Osteoblast (primary cell): ENCODE results near the gene ALOX5AP. TPM values are rescaled to one million over a fixed set of nuclear protein-coding genes. Genes with fewer than 3 reads are reported as not detected.

ENCODE experiments used
- DNase-seq: peaks from one replicate; pipeline ENCODE4 v3.0.0; 2011; ENCODE audit warnings: low spot score, mixed read lengths; ENCODE audit not compliant: insufficient read length; ENCODE audit errors: missing footprints
- H2AFZ ChIP-seq: 2 replicates; pipeline ENCODE4 v1.6.0; 2011; ENCODE audit warnings: mild to moderate bottlenecking, low read length
- H3K27ac ChIP-seq: 2 replicates; pipeline ENCODE4 v1.5.1; 2011; ENCODE audit warnings: mild to moderate bottlenecking, low read depth, low read length, moderate library complexity
- H3K27me3 ChIP-seq: 2 replicates; pipeline ENCODE4 v1.6.0; 2012; ENCODE audit warnings: mild to moderate bottlenecking, control low read depth, inconsistent platforms, low read length, moderate library complexity; ENCODE audit not compliant: insufficient read depth
- H3K36me3 ChIP-seq: 2 replicates; pipeline ENCODE4 v1.5.1; 2011; ENCODE audit warnings: mild to moderate bottlenecking, low read length, control low read depth, moderate library complexity; ENCODE audit not compliant: insufficient read depth
- H3K4me1 ChIP-seq: 2 replicates; pipeline ENCODE4 v1.5.1; 2011; ENCODE audit warnings: mild to moderate bottlenecking, low read length, control low read depth, moderate library complexity; ENCODE audit not compliant: insufficient read depth
- H3K4me2 ChIP-seq: 2 replicates; pipeline ENCODE4 v1.6.0; 2011; ENCODE audit warnings: mild to moderate bottlenecking, low read length; ENCODE audit not compliant: insufficient read depth
- H3K4me3 ChIP-seq: fragments of 200-600 bp; sonication (generic); 3 replicates; pipeline ENCODE4 v1.5.1; 2012; ENCODE audit warnings: mild to moderate bottlenecking, low read length, inconsistent platforms; ENCODE audit not compliant: insufficient read depth
- H3K79me2 ChIP-seq: 2 replicates; pipeline ENCODE4 v1.6.0; 2012; ENCODE audit warnings: mild to moderate bottlenecking, low read length, control low read depth, inconsistent platforms; ENCODE audit not compliant: insufficient read depth
- H3K9me3 ChIP-seq: 2 replicates; pipeline ENCODE4 v1.5.1; 2011; ENCODE audit warnings: low read depth, low read length, control low read depth
- H4K20me1 ChIP-seq: 2 replicates; pipeline ENCODE4 v1.6.0; 2012; ENCODE audit warnings: mild to moderate bottlenecking, low read length, control low read depth; ENCODE audit not compliant: insufficient read depth
- total RNA-seq: library from RNA; depleted of rRNA; stranded (reverse); fragments of >200 nt; gene quantifications from 2 replicates; pipeline ENCODE4 v1.2.3, GENCODE V29; 2012
- TF ChIP-seq, protein P1 (sequence below): IDR thresholded peaks from 2 replicates; pipeline ENCODE4 v1.5.1; 2011; ENCODE audit warnings: mild to moderate bottlenecking, low read depth, low read length, moderate library complexity; ENCODE audit errors: extremely low read depth

ALOX5AP gene
- total RNA-seq, 1 donor: not detected

- H4K20me1 ChIP-seq: no peaks in the 10 kb centered on the region
- H3K36me3 ChIP-seq: no peaks in the 10 kb centered on the region
- peak; percentile 95 for DNase-seq
- H2AFZ ChIP-seq: peak overlapping the region; percentile 16
- peaks cover 40% of the 10 kb centered on the region for H3K4me1 ChIP-seq
- no peaks in the 10 kb centered on the region for H3K9me3 ChIP-seq
- TF ChIP-seq, protein P1, sequence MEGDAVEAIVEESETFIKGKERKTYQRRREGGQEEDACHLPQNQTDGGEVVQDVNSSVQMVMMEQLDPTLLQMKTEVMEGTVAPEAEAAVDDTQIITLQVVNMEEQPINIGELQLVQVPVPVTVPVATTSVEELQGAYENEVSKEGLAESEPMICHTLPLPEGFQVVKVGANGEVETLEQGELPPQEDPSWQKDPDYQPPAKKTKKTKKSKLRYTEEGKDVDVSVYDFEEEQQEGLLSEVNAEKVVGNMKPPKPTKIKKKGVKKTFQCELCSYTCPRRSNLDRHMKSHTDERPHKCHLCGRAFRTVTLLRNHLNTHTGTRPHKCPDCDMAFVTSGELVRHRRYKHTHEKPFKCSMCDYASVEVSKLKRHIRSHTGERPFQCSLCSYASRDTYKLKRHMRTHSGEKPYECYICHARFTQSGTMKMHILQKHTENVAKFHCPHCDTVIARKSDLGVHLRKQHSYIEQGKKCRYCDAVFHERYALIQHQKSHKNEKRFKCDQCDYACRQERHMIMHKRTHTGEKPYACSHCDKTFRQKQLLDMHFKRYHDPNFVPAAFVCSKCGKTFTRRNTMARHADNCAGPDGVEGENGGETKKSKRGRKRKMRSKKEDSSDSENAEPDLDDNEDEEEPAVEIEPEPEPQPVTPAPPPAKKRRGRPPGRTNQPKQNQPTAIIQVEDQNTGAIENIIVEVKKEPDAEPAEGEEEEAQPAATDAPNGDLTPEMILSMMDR: no peak
- H3K79me2 ChIP-seq: no peaks in the 10 kb centered on the region
- peak overlapping the region; percentile 36 for H3K4me3 ChIP-seq
- H3K27ac ChIP-seq: peak overlapping the region; percentile 76
- H3K27me3 ChIP-seq: no peaks in the 10 kb centered on the region
- H3K4me2 ChIP-seq: peak overlapping the region; percentile 79
Observed at GRCh38 chr13:30743319-30744055, 8.1 kb downstream of the ALOX5AP start.

DNA sequence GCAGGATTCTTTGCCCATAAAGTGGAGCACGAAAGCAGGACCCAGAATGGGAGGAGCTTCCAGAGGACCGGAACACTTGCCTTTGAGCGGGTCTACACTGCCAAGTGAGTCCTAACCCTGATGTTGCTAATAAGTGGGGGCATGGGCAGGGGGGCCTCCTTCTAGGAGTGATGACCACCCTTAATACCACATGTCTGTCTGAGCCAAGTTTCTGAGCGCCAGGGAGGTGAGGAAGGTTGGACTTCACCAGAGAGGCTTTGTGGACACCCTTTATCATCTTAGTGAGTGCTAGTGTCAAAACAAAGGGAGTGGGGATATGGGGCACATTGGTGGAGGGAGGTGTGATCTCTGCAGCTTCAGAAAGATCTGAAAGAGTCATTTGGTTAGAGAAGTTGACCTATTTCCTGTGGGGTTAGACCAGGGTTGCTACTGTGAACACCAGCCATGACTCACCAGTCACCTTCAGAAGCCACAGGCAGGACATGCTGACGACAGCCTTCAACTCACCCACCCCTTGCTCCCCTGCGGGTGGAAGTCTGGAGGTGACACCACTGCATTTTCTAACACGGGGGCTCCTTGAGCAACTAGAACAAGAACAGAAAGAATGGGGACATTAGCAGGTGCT is 8.8 kb downstream of the ALOX5AP start:
- H3K36me3 ChIP-seq: no peaks in the 10 kb centered on the region
- H2AFZ ChIP-seq: peak overlapping the region; percentile 16
- no peaks in the 10 kb centered on the region for H3K9me3 ChIP-seq
- TF ChIP-seq, protein P1: no peak
- H3K27ac ChIP-seq: peak overlapping the region; percentile 76
- peak overlapping the region; percentile 36 for H3K4me3 ChIP-seq
- no peak for DNase-seq
- H3K27me3 ChIP-seq: no peaks in the 10 kb centered on the region
- peak overlapping the region; percentile 79 for H3K4me2 ChIP-seq
- H4K20me1 ChIP-seq: no peaks in the 10 kb centered on the region
- peaks cover 40% of the 10 kb centered on the region for H3K4me1 ChIP-seq
- no peaks in the 10 kb centered on the region for H3K79me2 ChIP-seq

DNA sequence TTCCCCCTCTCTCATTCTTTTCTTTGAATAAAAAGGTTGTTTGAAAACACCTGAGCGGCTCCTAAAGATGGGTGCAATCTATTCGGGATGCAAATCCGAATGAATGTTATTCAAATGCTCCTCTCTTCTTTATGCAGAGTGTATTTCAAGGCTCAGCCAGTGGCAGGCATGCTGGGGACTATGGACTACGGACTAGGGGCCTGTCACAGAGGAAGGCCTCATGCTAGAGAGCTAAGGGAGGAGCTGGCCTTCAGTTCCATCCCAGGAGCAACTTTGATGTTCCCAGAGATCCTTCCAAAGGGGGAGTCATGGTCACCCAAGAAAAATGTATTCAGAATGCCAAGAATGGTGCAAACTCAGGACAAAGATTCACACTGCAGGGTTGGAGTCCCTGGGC is 9.3 kb downstream of the ALOX5AP start:
- Histone ChIP-seq H3K27me3 (no peaks in the 10 kb centered on the region), H3K4me2 (no peak overlapping the region), H2AFZ (no peak overlapping the region), H3K4me1 (peaks cover 39% of the 10 kb centered on the region), H3K36me3 (no peaks in the 10 kb centered on the region), H4K20me1 (no peaks in the 10 kb centered on the region), H3K4me3 (no peak overlapping the region), H3K79me2 (no peaks in the 10 kb centered on the region), H3K27ac (no peak overlapping the region), H3K9me3 (no peaks in the 10 kb centered on the region)
- TF ChIP-seq, protein P1: no peak
- no peak for DNase-seq
